HCT116 (cell line): ENCODE data around the gene FERMT3. TPM values are rescaled to one million over a fixed set of nuclear protein-coding genes. Genes with fewer than 3 reads are reported as not detected.

Experiments
- ATAC-seq: fragments of 200-7000 bp; cut with Tn5 transposase; 2 replicates; pipeline ENCODE4 v1.9.1; 2020; ENCODE audit warnings: mild to moderate bottlenecking, moderate library complexity
- BruUV-seq: library from RNA; stranded (reverse); fragments of 400-500 nt; replicated peaks from 2 replicates; lab custom pipeline; 2021; lab: Mats Ljungman, UMichigan
- CTCF ChIA-PET: fragments of 300-600 bp; sonication (Branson Sonifier 250); formaldehyde crosslinking; loops from one replicate; lab custom pipeline; 2021; ENCODE audit warnings: antibody characterized with exemption; lab: Charles Lee
- POLR2A ChIA-PET: fragments of 300-600, 350-600 bp; sonication (Branson Sonifier 250); formaldehyde crosslinking; loops from one replicate; lab custom pipeline; 2021; ENCODE audit warnings: antibody characterized with exemption; lab: Charles Lee
- RAD21 ChIA-PET, 2 experiments: fragments of 300-600 bp; sonication (Branson Sonifier 250); formaldehyde crosslinking; loops; one replicate each; lab custom pipeline; 2023; ENCODE audit warnings: low total read pairs in 2 of 2; ENCODE audit not compliant: uncharacterized antibody in 2 of 2, unreplicated experiment in 2 of 2, low non-redundant PET in 1 of 2; lab: Charles Lee
- DNase-seq: peaks from one replicate; pipeline ENCODE4 v3.0.0-alpha.2; 2010; ENCODE audit warnings: low read depth, low spot score
- H2AFZ ChIP-seq: fragments of 200-600 bp; shearing (Covaris generic), sonication (generic); 2 replicates; pipeline ENCODE4 v1.6.1; 2017; ENCODE audit warnings: low read depth, mixed run types, mixed read lengths, antibody characterized with exemption, low read length; ENCODE audit not compliant: poor library complexity, severe bottlenecking
- H3K27ac ChIP-seq: 2 replicates; pipeline ENCODE4 v1.5.1; 2012; ENCODE audit warnings: low read depth, low read length
- H3K27me3 ChIP-seq: fragments of 200-600 bp; sonication (generic); 2 replicates; pipeline ENCODE4 v1.6.1; 2016; ENCODE audit warnings: mixed run types, low read length, mixed read lengths; ENCODE audit not compliant: insufficient read depth
- H3K36me3 ChIP-seq, 2 experiments: fragments of 200-500 bp in 1 of 2; fragments of 200-600 bp in 1 of 2; sonication (Bioruptor generic) in 1 of 2; sonication (generic) in 1 of 2; 2 replicates each; pipeline versions ENCODE4 v1.5.1 to v1.6.1; 2014 to 2016; ENCODE audit warnings: low read length in 2 of 2, inconsistent platforms in 1 of 2, mixed read lengths in 1 of 2, mixed run types in 1 of 2; ENCODE audit not compliant: insufficient read depth in 2 of 2, control insufficient read depth in 1 of 2
- H3K4me1 ChIP-seq, 2 experiments: fragments of 200-600 bp in 1 of 2; sonication (generic) in 1 of 2; 2 replicates each; pipeline versions ENCODE4 v1.5.1 to v1.6.1; 2012 to 2017; ENCODE audit warnings: low read length in 2 of 2, inconsistent platforms in 1 of 2, mild to moderate bottlenecking in 1 of 2, mixed read lengths in 1 of 2, mixed run types in 1 of 2, moderate library complexity in 1 of 2; ENCODE audit not compliant: insufficient read depth in 2 of 2, control insufficient read depth in 1 of 2
- H3K4me2 ChIP-seq: fragments of 200-600 bp; sonication (generic); 2 replicates; pipeline ENCODE4 v1.6.1; 2017; ENCODE audit warnings: mixed run types, low read length, mixed read lengths
- H3K4me3 ChIP-seq, 2 experiments: fragments of 200-600 bp in 1 of 2; sonication (generic) in 1 of 2; replicated peaks in 1 of 2; 2 replicates each; pipeline ENCODE4 v1.5.1; 2011 to 2016; ENCODE audit warnings: low read length in 2 of 2, control low read depth in 1 of 2, low read depth in 1 of 2, mild to moderate bottlenecking in 1 of 2, mixed read lengths in 1 of 2, mixed run types in 1 of 2
- H3K79me2 ChIP-seq: fragments of 200-600 bp; sonication (generic); 2 replicates; pipeline ENCODE4 v1.6.1; 2017; ENCODE audit warnings: mild to moderate bottlenecking, mixed run types, low read length, moderate library complexity, mixed read lengths; ENCODE audit not compliant: insufficient read depth
- H3K9ac ChIP-seq: fragments of 200-600 bp; sonication (generic); 2 replicates; pipeline ENCODE4 v1.6.1; 2016; ENCODE audit warnings: low read length, mixed read lengths
- H3K9me2 ChIP-seq: fragments of 200-600 bp; sonication (generic), shearing (Covaris generic); 2 replicates; pipeline ENCODE4 v1.6.1; 2017; ENCODE audit warnings: mixed run types, mild to moderate bottlenecking, moderate library complexity; ENCODE audit not compliant: insufficient read depth
- H3K9me3 ChIP-seq, 2 experiments: fragments of 200-500 bp in 1 of 2; fragments of 200-600 bp in 1 of 2; sonication (Bioruptor generic) in 1 of 2; sonication (generic) in 1 of 2; 2 replicates each; pipeline ENCODE4 v1.6.1; 2014 to 2017; ENCODE audit warnings: low read length in 2 of 2, mixed read lengths in 2 of 2, inconsistent platforms in 1 of 2, low read depth in 1 of 2, mild to moderate bottlenecking in 1 of 2, mixed run types in 1 of 2, moderate library complexity in 1 of 2; ENCODE audit not compliant: control insufficient read depth in 1 of 2, insufficient read depth in 1 of 2
- H4K20me1 ChIP-seq: fragments of 200-600 bp; sonication (generic), shearing (Covaris generic); 2 replicates; pipeline ENCODE4 v1.6.1; 2017; ENCODE audit warnings: mixed run types, mild to moderate bottlenecking, moderate library complexity; ENCODE audit not compliant: insufficient read depth
- CBX3 ChIP-seq: IDR thresholded peaks from 2 replicates; pipeline ENCODE4 v1.6.1; 2012; ENCODE audit warnings: low read depth
- CEBPB ChIP-seq: IDR thresholded peaks from 2 replicates; pipeline ENCODE4 v1.6.1; 2012; ENCODE audit warnings: low read depth
- EGR1 ChIP-seq: IDR thresholded peaks from 2 replicates; pipeline ENCODE4 v1.6.1; 2012; ENCODE audit warnings: low read depth
- EZH2 ChIP-seq: fragments of 200-600 bp; sonication (generic); IDR thresholded peaks from 2 replicates; pipeline ENCODE4 v1.6.1; 2017; ENCODE audit warnings: antibody characterized with exemption, mixed run types
- EZH2phosphoT487 ChIP-seq: fragments of 200-600 bp; IDR thresholded peaks from 2 replicates; pipeline ENCODE4 v1.6.1; 2018; ENCODE audit warnings: antibody characterized with exemption, borderline replicate concordance
- FOSL1 ChIP-seq: IDR thresholded peaks from 2 replicates; pipeline ENCODE4 v1.6.1; 2012; ENCODE audit warnings: low read depth
- JUND ChIP-seq: IDR thresholded peaks from 2 replicates; pipeline ENCODE4 v1.6.1; 2012
- POLR2A ChIP-seq: IDR thresholded peaks from 2 replicates; pipeline ENCODE4 v1.7.0; 2011; ENCODE audit warnings: borderline replicate concordance; ENCODE audit not compliant: insufficient read depth, insufficient read length; ENCODE audit errors: extremely low read depth
- SRF ChIP-seq: IDR thresholded peaks from 2 replicates; pipeline ENCODE4 v1.6.1; 2012; ENCODE audit warnings: low read depth
- TCF7L2 ChIP-seq: IDR thresholded peaks from 2 replicates; pipeline ENCODE4 v1.7.0; 2011; ENCODE audit warnings: borderline replicate concordance, inconsistent platforms; ENCODE audit not compliant: insufficient read depth, insufficient read length; ENCODE audit errors: extremely low read depth
- YY1 ChIP-seq: IDR thresholded peaks from 2 replicates; pipeline ENCODE4 v1.6.1; 2011; ENCODE audit warnings: low read length, low read depth, moderate library complexity, mild to moderate bottlenecking; ENCODE audit not compliant: insufficient replicate concordance; ENCODE audit errors: extremely low read depth
- ZFX ChIP-seq: fragments of 450-650 bp; IDR thresholded peaks from 2 replicates; pipeline ENCODE4 v1.6.1; 2017
- intact Hi-C: fragments of 100-400 bp; cut with micrococcal nuclease; formaldehyde crosslinking; loops from 2 replicates; pipeline ENCODE4 v1.10.0; 2022
- total RNA-seq: library from RNA; stranded (reverse); gene quantifications from one replicate; pipeline ENCODE4 v1.2.1, GENCODE V29; 2021; ENCODE audit not compliant: unreplicated experiment
- TF ChIP-seq, protein P1 (sequence below): IDR thresholded peaks from 2 replicates; pipeline ENCODE4 v1.6.1; 2011; ENCODE audit warnings: mild to moderate bottlenecking, low read length, moderate library complexity; ENCODE audit not compliant: insufficient replicate concordance; ENCODE audit errors: extremely low read depth
- TF ChIP-seq, protein P2 (sequence below), 3 experiments: fragments of 200-600 bp in 1 of 3; sonication (generic) in 1 of 3; IDR thresholded peaks in 2 of 3; conservative IDR thresholded peaks in 1 of 3; 2 replicates each; pipeline ENCODE4 v1.5.1; 2012 to 2017; ENCODE audit warnings: low read depth in 2 of 3, low read length in 2 of 3, antibody characterized with exemption in 1 of 3, borderline replicate concordance in 1 of 3, control low read depth in 1 of 3, mild to moderate bottlenecking in 1 of 3, mixed read lengths in 1 of 3, mixed run types in 1 of 3, moderate library complexity in 1 of 3; ENCODE audit not compliant: insufficient read depth in 1 of 3
- TF ChIP-seq, protein P3 (sequence below): IDR thresholded peaks from 2 replicates; pipeline ENCODE4 v1.6.1; 2012
- TF ChIP-seq, protein P4 (sequence below): IDR thresholded peaks from 2 replicates; pipeline ENCODE4 v1.6.1; 2012

FERMT3 gene
- total RNA-seq, 1 experiment from 2014 or later: 4.3 TPM

DNA sequence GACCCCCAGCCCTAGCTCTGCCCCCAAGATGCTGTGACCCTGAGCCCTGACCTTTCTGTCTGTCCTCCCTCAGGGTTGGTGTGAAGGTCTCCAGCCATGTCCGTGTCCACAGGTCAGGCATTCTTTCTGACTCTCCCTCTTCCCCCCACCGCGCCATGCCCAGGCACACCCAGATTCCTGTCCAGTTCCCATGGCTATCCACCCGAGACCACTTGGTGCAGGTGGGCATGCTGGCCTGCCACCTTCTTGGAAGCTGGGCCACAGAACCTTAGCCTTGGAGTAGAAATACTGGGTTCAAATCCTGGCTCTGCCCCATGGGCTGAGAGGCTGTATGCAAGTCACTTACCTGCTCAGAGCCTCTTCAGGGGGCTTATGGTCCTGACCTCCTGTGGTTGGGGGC lies 42.5 kb downstream of the FERMT3 start (continued):
- TF ChIP-seq, protein P1, sequence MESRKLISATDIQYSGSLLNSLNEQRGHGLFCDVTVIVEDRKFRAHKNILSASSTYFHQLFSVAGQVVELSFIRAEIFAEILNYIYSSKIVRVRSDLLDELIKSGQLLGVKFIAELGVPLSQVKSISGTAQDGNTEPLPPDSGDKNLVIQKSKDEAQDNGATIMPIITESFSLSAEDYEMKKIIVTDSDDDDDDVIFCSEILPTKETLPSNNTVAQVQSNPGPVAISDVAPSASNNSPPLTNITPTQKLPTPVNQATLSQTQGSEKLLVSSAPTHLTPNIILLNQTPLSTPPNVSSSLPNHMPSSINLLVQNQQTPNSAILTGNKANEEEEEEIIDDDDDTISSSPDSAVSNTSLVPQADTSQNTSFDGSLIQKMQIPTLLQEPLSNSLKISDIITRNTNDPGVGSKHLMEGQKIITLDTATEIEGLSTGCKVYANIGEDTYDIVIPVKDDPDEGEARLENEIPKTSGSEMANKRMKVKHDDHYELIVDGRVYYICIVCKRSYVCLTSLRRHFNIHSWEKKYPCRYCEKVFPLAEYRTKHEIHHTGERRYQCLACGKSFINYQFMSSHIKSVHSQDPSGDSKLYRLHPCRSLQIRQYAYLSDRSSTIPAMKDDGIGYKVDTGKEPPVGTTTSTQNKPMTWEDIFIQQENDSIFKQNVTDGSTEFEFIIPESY: no peak

DNA sequence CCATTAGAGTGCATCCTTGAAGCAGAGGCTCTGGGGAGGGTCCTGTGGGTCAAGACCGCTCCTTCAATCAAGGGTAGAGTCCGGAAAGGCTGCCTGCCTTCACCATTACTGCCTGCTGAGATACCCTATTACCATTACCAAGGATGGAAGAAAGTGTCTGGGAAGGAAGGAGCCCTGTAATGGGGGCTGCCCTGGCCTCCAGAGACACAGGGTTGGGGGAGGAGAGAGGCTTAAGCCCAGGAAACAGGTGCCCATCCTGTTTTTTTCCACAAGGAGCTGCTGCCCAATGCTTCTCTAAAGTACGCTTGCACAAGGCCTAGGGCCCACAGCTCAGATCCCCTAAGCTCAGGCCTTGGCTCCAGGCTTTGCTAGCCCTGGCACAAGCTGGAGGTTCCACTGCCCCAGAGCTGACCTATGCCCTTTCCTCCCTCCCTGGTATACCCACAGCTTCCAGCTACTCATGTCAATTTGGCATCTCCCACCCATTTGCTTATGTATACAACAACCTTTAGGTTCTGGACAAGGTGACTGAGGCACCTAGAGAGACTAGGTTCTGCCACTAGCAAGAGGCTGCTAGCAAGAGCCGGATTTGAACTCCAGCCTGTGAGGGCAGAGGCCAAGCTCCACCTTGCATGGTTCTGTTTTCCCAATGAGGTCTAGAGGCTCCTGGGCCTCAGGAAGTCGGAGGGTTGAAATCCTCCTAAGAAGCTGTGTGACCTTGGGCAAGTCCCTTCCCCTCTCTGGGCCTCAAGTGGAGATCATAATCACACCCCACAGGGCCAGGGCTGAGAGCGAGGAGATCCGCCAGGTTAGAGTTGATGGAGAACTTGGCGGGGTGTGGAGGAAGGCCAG lies 43.3 kb downstream of the FERMT3 start:
- intact Hi-C loops: loop anchor here (2.0 kb wide), 1 partner anchor 55 kb away; the partner anchor contains the start of gene ESRRA
- CTCF ChIA-PET: interaction anchor here (1.1 to 1.9 kb wide), 6 partner anchors 8 to 106 kb away, joined by 3 to 7 read pairs (median 4); partner anchors contain the start of gene FKBP2
- Histone ChIP-seq H3K4me3 (no peak overlapping the region; a peak in 1 of 4 replicates), H3K27me3 (no peaks in the 10 kb centered on the region), H3K79me2 (peaks cover 50% of the 10 kb centered on the region)
- TF ChIP-seq SRF (no peak), POLR2A (no peak), CBX3 (no peak), EGR1 (no peak), FOSL1 (no peak), EZH2phosphoT487 (no peak), EZH2 (no peak), TCF7L2 (no peak), YY1 (no peak), ZFX (no peak), CEBPB (no peak), JUND (no peak)
- TF ChIP-seq, protein P2, sequence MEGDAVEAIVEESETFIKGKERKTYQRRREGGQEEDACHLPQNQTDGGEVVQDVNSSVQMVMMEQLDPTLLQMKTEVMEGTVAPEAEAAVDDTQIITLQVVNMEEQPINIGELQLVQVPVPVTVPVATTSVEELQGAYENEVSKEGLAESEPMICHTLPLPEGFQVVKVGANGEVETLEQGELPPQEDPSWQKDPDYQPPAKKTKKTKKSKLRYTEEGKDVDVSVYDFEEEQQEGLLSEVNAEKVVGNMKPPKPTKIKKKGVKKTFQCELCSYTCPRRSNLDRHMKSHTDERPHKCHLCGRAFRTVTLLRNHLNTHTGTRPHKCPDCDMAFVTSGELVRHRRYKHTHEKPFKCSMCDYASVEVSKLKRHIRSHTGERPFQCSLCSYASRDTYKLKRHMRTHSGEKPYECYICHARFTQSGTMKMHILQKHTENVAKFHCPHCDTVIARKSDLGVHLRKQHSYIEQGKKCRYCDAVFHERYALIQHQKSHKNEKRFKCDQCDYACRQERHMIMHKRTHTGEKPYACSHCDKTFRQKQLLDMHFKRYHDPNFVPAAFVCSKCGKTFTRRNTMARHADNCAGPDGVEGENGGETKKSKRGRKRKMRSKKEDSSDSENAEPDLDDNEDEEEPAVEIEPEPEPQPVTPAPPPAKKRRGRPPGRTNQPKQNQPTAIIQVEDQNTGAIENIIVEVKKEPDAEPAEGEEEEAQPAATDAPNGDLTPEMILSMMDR (IDR thresholded peaks at IDR 0.05 in 2 of 3, conservative IDR thresholded peaks at IDR 0.05 in 1 of 3; ENCODE audit: borderline replicate concordance in 1 of 3, insufficient read depth in 1 of 3, low read depth in 2 of 3, low read length in 2 of 3): no peak
- TF ChIP-seq, protein P3, sequence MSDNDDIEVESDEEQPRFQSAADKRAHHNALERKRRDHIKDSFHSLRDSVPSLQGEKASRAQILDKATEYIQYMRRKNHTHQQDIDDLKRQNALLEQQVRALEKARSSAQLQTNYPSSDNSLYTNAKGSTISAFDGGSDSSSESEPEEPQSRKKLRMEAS: no peak
- TF ChIP-seq, protein P4, sequence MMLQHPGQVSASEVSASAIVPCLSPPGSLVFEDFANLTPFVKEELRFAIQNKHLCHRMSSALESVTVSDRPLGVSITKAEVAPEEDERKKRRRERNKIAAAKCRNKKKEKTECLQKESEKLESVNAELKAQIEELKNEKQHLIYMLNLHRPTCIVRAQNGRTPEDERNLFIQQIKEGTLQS: no peak
- TF ChIP-seq, all 23 proteins: peak for 0
- Histone ChIP-seq H4K20me1 (no peaks in the 10 kb centered on the region), H3K9ac (peak overlapping the region; percentile 97; the same call in 1 of the 2 replicates), H3K36me3 (peaks cover 0 to 6% of the 10 kb centered on the region in 2 experiments; a peak in 1 of 4 replicates), H3K4me2 (no peak overlapping the region; the same call in 1 of the 2 replicates), H3K4me1 (peaks cover 26 to 66% of the 10 kb centered on the region in 2 experiments), H3K27ac (no peak overlapping the region; the same call in 1 of the 2 replicates), H3K9me3 (no peaks in the 10 kb centered on the region), H3K9me2 (no peaks in the 10 kb centered on the region), H2AFZ (no peak overlapping the region)
- ChIA-PET POLR2A (interaction anchor here (1.0 to 1.6 kb wide), 4 partner anchors 9 to 68 kb away, joined by 3 to 6 read pairs (median 4); partner anchors contain the start of genes FKBP2 and PRDX5), RAD21 (no interaction called here)
- BruUV-seq: no TSS peak
- ATAC-seq (no peak), DNase-seq (no peak)
